ENCODE measurements around the gene TMEM88.

The TMEM88 gene

GRCh38 chr17:7884581-7885366 is 29.9 kb downstream of the TMEM88 start:
- peak in 1 of 3 donors; percentile 32 for DNase-seq (ENCODE audit: low read depth in 3 of 3, low spot score in 1 of 3)

- DNase-seq (ENCODE audit: low read depth in 3 of 3, low spot score in 1 of 3), result peak in 1 of 3 donors; percentile 32
These were observed 30.7 kb downstream of the TMEM88 start for GRCh38 chr17:7885367-7886226.

GRCh38 chr17:7886227-7887037 is 31.6 kb downstream of the TMEM88 start:
- peak in 2 of 3 donors; percentile 30 to 34 for DNase-seq (ENCODE audit: low read depth in 3 of 3, low spot score in 1 of 3)

GRCh38 chr17:7887038-7887481 is 32.2 kb downstream of the TMEM88 start:
- no peak for DNase-seq (ENCODE audit: low read depth in 3 of 3, low spot score in 1 of 3)

- peak; percentile 72 to 80 (median 79) for DNase-seq (ENCODE audit: low read depth in 3 of 3, low spot score in 1 of 3)
These were observed 32.8 kb downstream of the TMEM88 start for GRCh38 chr17:7887482-7888183.

- peak in 1 of 3 donors; percentile 50 for DNase-seq (ENCODE audit: low read depth in 3 of 3, low spot score in 1 of 3)
These were observed 33.5 kb downstream of the TMEM88 start, which contains the start of gene CHD3 for GRCh38 chr17:7888184-7888920. Gene CHD3, plus strand, starts transcription at chr17:7888789. Its CDS starts 212 bp downstream, at chr17:7889001.

GRCh38 chr17:7889166-7889955 is 34.5 kb downstream of the TMEM88 start:
- no peak for DNase-seq (ENCODE audit: low read depth in 3 of 3, low spot score in 1 of 3)

GRCh38 chr17:7893187-7893880 is 38.5 kb downstream of the TMEM88 start:
- no peak for DNase-seq (ENCODE audit: low read depth in 3 of 3, low spot score in 1 of 3)

- DNase-seq (ENCODE audit: low read depth in 3 of 3, low spot score in 1 of 3), result no peak
These were observed 39.4 kb downstream of the TMEM88 start for GRCh38 chr17:7894226-7894625.

GRCh38 chr17:7894866-7895265 is 40.0 kb downstream of the TMEM88 start:
- no peak for DNase-seq (ENCODE audit: low read depth in 3 of 3, low spot score in 1 of 3)

- no peak for DNase-seq (ENCODE audit: low read depth in 3 of 3, low spot score in 1 of 3)
These were observed 42.2 kb downstream of the TMEM88 start for GRCh38 chr17:7897090-7897489.

- DNase-seq (ENCODE audit: low read depth in 3 of 3, low spot score in 1 of 3), result no peak
These were observed 42.9 kb downstream of the TMEM88 start for GRCh38 chr17:7897773-7898172.

- no peak for DNase-seq (ENCODE audit: low read depth in 3 of 3, low spot score in 1 of 3)
These were observed 48.6 kb downstream of the TMEM88 start for GRCh38 chr17:7903154-7904103.

All from stimulated activated CD4-positive, alpha-beta T cell treated with anti-CD3 and anti-CD28 coated beads, TNF-alpha, amount 100 ng/mL, for 1 hour (primary cell).